ENCODE measurements around the gene CA4. TPM values are rescaled to one million over a fixed set of nuclear protein-coding genes. Genes with fewer than 3 reads are reported as not detected.
A peak's percentile ranks its signal among the peaks of the same experiment; 100 is the strongest.

The CA4 gene
- polyA plus RNA-seq, 6 donors from 2014 or later: not detected

- Mint-ChIP-seq H3K27ac (no peak overlapping the region), H3K4me1 (peaks cover 10 to 13% (median 13%) of the 10 kb centered on the region in 3 donors), H3K9me3 (peaks cover 0 to 2% (median 0%) of the 10 kb centered on the region in 7 donors), H3K36me3 (no peaks in the 10 kb centered on the region), H3K27me3 (peaks cover 40 to 81% (median 74%) of the 10 kb centered on the region in 3 donors), H3K4me3 (peak overlapping the region in 1 of 8 donors; percentile 33)
- ATAC-seq (ENCODE audit: low read depth in 2 of 2) (no peak), DNase-seq (no peak)
Observed at GRCh38 chr17:60153606-60154390, 4.0 kb downstream of the CA4 start.

GRCh38 chr17:60154616-60155426 is 5.0 kb downstream of the CA4 start:
- Mint-ChIP-seq H3K4me1 (peaks cover 5 to 7% (median 6%) of the 10 kb centered on the region in 3 donors), H3K36me3 (no peaks in the 10 kb centered on the region), H3K9me3 (no peaks in the 10 kb centered on the region), H3K27ac (no peak overlapping the region), H3K27me3 (peaks cover 32 to 80% (median 72%) of the 10 kb centered on the region in 3 donors), H3K4me3 (no peak overlapping the region)
- DNase-seq: no peak
- ATAC-seq (ENCODE audit: low read depth in 2 of 2): no peak

- H3K36me3 Mint-ChIP-seq: no peaks in the 10 kb centered on the region
- peaks cover 32 to 81% (median 78%) of the 10 kb centered on the region in 3 donors for H3K27me3 Mint-ChIP-seq
Observed at GRCh38 chr17:60155427-60155814, 5.6 kb downstream of the CA4 start.

GRCh38 chr17:60155815-60156214 is 6.0 kb downstream of the CA4 start:
- H3K9me3 Mint-ChIP-seq: no peaks in the 10 kb centered on the region
- DNase-seq (no peak), ATAC-seq (ENCODE audit: low read depth in 2 of 2) (no peak)
- H3K27ac Mint-ChIP-seq: no peak overlapping the region
- H3K4me1 Mint-ChIP-seq: peaks cover 8 to 17% (median 15%) of the 10 kb centered on the region in 3 donors
- H3K27me3 Mint-ChIP-seq: peaks cover 30 to 81% (median 79%) of the 10 kb centered on the region in 3 donors
- no peak overlapping the region for H3K4me3 Mint-ChIP-seq
- H3K36me3 Mint-ChIP-seq: no peaks in the 10 kb centered on the region

More at GRCh38 chr17:60155427-60155814, 5.6 kb downstream of the CA4 start:
- DNase-seq (no peak), ATAC-seq (ENCODE audit: low read depth in 2 of 2) (no peak)
- H3K4me3 Mint-ChIP-seq: no peak overlapping the region
- peaks cover 8 to 13% (median 12%) of the 10 kb centered on the region in 3 donors for H3K4me1 Mint-ChIP-seq
- peak overlapping the region in 1 of 6 donors; percentile 83 for H3K27ac Mint-ChIP-seq
- H3K9me3 Mint-ChIP-seq: no peaks in the 10 kb centered on the region

GRCh38 chr17:60156746-60157145 is 7.0 kb downstream of the CA4 start:
- peaks cover 24 to 81% (median 76%) of the 10 kb centered on the region in 3 donors for H3K27me3 Mint-ChIP-seq
- DNase-seq (no peak), ATAC-seq (ENCODE audit: low read depth in 2 of 2) (no peak)
- H3K9me3 Mint-ChIP-seq: no peaks in the 10 kb centered on the region
- H3K27ac Mint-ChIP-seq: no peak overlapping the region
- H3K36me3 Mint-ChIP-seq: no peaks in the 10 kb centered on the region
- H3K4me3 Mint-ChIP-seq: no peak overlapping the region
- H3K4me1 Mint-ChIP-seq: peaks cover 8 to 20% (median 14%) of the 10 kb centered on the region in 3 donors

GRCh38 chr17:60157487-60158040 is 7.8 kb downstream of the CA4 start:
- peaks cover 19 to 80% (median 76%) of the 10 kb centered on the region in 3 donors for H3K27me3 Mint-ChIP-seq
- H3K4me1 Mint-ChIP-seq: peaks cover 11 to 20% (median 18%) of the 10 kb centered on the region in 3 donors
- DNase-seq: no peak
- H3K27ac Mint-ChIP-seq: no peak overlapping the region
- H3K9me3 Mint-ChIP-seq: no peaks in the 10 kb centered on the region
- ATAC-seq (ENCODE audit: low read depth in 2 of 2): no peak
- H3K4me3 Mint-ChIP-seq: no peak overlapping the region
- no peaks in the 10 kb centered on the region for H3K36me3 Mint-ChIP-seq

GRCh38 chr17:60158751-60159478 is 9.1 kb downstream of the CA4 start:
- Mint-ChIP-seq H3K27me3 (peaks cover 12 to 80% (median 73%) of the 10 kb centered on the region in 3 donors), H3K36me3 (no peaks in the 10 kb centered on the region), H3K27ac (no peak overlapping the region), H3K9me3 (no peaks in the 10 kb centered on the region), H3K4me3 (peak overlapping the region in 1 of 8 donors; percentile 47), H3K4me1 (peaks cover 11 to 20% (median 18%) of the 10 kb centered on the region in 3 donors)
- DNase-seq (no peak), ATAC-seq (ENCODE audit: low read depth in 2 of 2) (no peak)

GRCh38 chr17:60159479-60159866 is 9.7 kb downstream of the CA4 start:
- ATAC-seq (ENCODE audit: low read depth in 2 of 2): no peak
- H3K4me3 Mint-ChIP-seq: peak overlapping the region in 1 of 8 donors; percentile 53
- H3K27me3 Mint-ChIP-seq: peaks cover 12 to 80% (median 79%) of the 10 kb centered on the region in 3 donors
- H3K27ac Mint-ChIP-seq: no peak overlapping the region
- H3K36me3 Mint-ChIP-seq: no peaks in the 10 kb centered on the region
- no peaks in the 10 kb centered on the region for H3K9me3 Mint-ChIP-seq
- H3K4me1 Mint-ChIP-seq: peaks cover 11 to 20% (median 18%) of the 10 kb centered on the region in 3 donors
- no peak for DNase-seq

- Mint-ChIP-seq H3K4me1 (peaks cover 12 to 20% (median 18%) of the 10 kb centered on the region in 3 donors), H3K4me3 (peak overlapping the region in 1 of 8 donors; percentile 81), H3K27ac (peak overlapping the region in 2 of 6 donors; percentile 86 to 88), H3K36me3 (no peaks in the 10 kb centered on the region), H3K27me3 (peaks cover 8 to 78% (median 78%) of the 10 kb centered on the region in 3 donors), H3K9me3 (no peaks in the 10 kb centered on the region)
- DNase-seq (no peak), ATAC-seq (ENCODE audit: low read depth in 2 of 2) (peak in 1 of 2 donors; percentile 37)
Observed at GRCh38 chr17:60160829-60161501, 11.2 kb downstream of the CA4 start.

- H3K27me3 Mint-ChIP-seq: peaks cover 5 to 70% (median 70%) of the 10 kb centered on the region in 3 donors
Observed at GRCh38 chr17:60161598-60162330, 12.0 kb downstream of the CA4 start.

GRCh38 chr17:60163108-60163784 is 13.5 kb downstream of the CA4 start:
- peak overlapping the region in 2 of 6 donors; percentile 7 to 52 for H3K27ac Mint-ChIP-seq
- DNase-seq (no peak), ATAC-seq (ENCODE audit: low read depth in 2 of 2) (no peak)
- H3K36me3 Mint-ChIP-seq: no peaks in the 10 kb centered on the region
- no peaks in the 10 kb centered on the region for H3K9me3 Mint-ChIP-seq
- peaks cover 15 to 23% (median 20%) of the 10 kb centered on the region in 3 donors for H3K4me1 Mint-ChIP-seq
- peak overlapping the region in 2 of 8 donors; percentile 37 to 52 for H3K4me3 Mint-ChIP-seq
- H3K27me3 Mint-ChIP-seq: peaks cover 4 to 66% (median 58%) of the 10 kb centered on the region in 3 donors

More at GRCh38 chr17:60161598-60162330, 12.0 kb downstream of the CA4 start:
- peak; percentile 30 to 37 for ATAC-seq (ENCODE audit: low read depth in 2 of 2)
- Mint-ChIP-seq H3K4me3 (no peak overlapping the region), H3K9me3 (no peaks in the 10 kb centered on the region), H3K27ac (peak overlapping the region in 2 of 6 donors; percentile 37 to 40), H3K36me3 (no peaks in the 10 kb centered on the region), H3K4me1 (peaks cover 12 to 20% (median 18%) of the 10 kb centered on the region in 3 donors)
- DNase-seq: no peak
